HG03460 (cell line): ENCODE results near the gene CENATAC.
"Not testable (repeated sequence)": the region's sequence is repeated elsewhere in the genome, so short reads cannot be mapped to it uniquely, and the experiment has no call there.

Source experiments
- ATAC-seq: cut with Tn5 transposase; IDR thresholded peaks from one replicate; pipeline ENCODE4 v1.9.1; 2021; ENCODE audit not compliant: unreplicated experiment

Gene CENATAC

GRCh38 chr11:118991486-118992038 lies 6.4 kb upstream of the CENATAC start:
- ATAC-seq, result not testable (repeated sequence)

- peak; percentile 19 for ATAC-seq
Measured at GRCh38 chr11:118996926-118997626, 862 bp upstream of the CENATAC start.

DNA sequence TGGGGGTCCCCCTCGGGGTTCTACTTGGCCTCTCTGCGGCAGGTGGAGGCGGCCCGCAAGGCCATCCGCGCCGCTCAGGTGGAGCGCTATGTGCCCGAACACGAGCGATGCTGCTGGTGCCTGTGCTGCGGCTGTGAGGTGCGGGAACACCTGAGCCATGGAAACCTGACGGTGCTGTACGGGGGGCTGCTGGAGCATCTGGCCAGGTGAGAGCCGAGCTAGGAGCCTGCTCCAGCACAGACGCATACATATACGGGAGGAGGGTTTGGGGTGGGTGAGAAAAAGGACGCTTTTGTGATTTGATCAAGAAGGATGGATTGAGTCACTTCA lies 415 bp downstream of the CENATAC start:
- peak; percentile 3 for ATAC-seq

DNA sequence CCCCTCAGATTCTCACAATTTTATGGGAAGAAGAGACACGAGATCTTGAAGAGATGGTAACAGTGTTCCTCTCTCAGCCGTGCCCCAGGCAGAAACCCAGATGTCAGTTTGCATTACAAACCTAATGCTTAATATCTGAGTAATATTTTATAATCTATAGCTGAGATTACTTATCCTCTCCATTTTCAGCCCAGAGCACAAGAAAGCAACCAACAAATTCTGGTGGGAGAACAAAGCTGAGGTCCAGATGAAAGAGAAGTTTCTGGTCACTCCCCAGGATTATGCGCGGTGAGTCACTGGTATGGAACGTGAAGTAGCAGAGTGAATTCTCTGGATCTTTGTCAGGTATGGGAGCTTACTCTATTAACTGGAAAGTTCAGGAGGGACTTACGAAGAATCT lies 884 bp downstream of the CENATAC start:
- ATAC-seq, result no peak

- no peak for ATAC-seq
Measured at GRCh38 chr11:119000906-119001305, 3.0 kb downstream of the CENATAC start.

- no peak for ATAC-seq
Measured at GRCh38 chr11:119006656-119007055, 8.7 kb downstream of the CENATAC start.

- no peak for ATAC-seq
Measured at GRCh38 chr11:119011476-119012053, 13.6 kb downstream of the CENATAC start.

DNA sequence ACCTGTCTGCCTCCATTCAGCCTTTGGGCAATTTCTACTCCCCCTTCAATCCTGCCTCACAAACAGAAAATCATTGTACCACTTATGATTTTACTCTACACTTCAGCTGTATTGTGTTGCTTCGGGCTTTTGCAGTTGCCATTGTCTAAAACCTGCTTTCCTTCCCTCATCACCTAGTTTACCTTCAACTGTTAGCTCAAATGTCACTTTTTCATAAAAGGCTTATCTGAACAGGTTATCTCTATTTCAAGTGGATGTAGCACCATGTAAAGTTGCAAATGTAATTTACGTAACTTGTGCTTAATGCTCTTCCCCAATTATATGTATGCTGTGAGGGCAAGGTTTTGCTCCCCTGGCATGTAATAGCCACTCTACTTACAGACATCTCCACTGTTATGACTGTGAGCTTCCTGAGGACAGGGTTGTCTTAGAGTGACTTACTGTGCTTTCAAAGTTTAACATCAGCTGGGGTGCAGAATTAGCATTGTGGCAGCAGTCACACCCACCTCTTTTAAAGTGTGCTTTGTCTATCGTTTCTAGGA lies 14.8 kb downstream of the CENATAC start:
- no peak for ATAC-seq

DNA sequence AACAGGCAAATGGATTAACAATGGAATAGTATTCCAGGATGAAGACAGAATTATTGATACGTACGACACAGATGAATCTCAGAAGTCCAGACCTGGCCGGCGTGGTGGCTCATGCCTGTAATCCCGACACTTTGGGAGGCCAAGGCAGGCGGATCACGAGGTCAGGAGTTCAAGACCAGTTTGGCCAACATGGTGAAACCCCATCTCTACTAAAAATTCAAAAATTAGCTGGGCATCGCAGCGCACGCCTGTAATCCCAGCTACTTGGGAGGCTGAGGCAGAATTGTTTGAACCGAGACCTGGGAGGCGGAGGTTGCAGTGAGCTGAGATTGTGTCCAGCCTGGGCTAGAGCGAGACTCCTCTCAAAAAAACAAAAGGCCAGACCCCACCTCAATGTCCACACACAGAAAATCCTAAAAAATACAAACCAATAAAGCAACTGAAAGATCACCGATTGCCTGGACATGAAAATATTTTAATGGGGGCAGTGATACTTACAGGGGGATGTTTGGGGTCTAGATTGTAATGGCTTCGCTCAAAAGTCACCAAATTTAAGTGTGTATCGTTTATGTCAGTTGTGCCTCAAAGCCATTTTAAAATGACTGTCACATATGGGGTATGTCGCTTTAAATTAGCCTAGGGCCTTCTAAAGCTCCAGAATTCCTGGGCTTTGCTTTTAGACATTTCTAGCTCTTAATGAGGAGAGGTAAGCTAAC lies 16.4 kb downstream of the CENATAC start:
- ATAC-seq, result no peak

DNA sequence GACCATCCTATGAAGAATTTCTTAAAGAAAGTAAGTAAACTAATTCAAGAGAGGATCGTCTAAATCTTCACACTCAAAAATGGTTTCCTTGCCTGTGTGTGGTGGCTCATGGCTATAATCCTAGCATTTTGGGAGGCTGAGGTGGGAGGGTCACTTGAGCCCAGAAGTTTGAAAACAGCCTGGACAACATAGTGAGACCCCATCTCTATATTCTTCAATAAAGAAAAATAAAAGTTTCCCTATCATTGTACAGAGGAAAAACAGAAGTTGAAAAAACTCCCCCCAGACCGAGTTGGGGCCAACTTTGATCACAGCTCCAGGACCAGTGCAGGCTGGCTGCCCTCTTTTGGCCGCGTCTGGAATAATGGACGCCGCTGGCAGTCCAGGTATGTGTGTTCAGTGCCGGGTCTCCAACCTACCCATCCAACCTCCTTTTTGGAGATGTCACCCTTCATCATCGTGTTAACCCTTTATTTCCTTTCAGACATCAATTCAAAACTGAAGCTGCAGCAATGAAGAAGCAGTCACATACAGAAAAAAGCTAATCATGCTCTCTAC lies 17.2 kb downstream of the CENATAC start:
- ATAC-seq, result no peak

GRCh38 chr11:119016216-119017009 lies 18.5 kb downstream of the CENATAC start:
- ATAC-seq, result no peak

DNA sequence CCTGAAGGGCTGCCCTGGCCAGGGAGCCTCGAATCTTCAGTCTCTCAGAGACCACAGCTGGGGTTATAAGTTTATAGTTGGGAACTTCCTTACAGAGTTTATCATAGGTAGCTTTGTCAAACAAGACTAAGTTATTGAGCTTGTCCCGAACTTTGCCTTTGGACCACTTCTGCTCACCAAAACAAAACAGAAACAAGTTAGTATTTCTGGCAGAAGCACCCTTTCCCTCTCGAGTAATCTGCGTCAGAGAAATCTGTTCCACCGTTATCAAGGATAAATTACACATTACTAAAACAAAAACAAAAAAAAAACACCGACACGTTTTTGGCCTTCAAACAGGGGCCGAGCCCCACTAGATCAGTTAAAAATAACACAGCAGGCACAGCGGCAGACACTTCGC lies 19.4 kb downstream of the CENATAC start:
- ATAC-seq, result not testable (repeated sequence)

- peak; percentile 84 for ATAC-seq
Measured at GRCh38 chr11:119018074-119018938, 20.4 kb downstream of the CENATAC start, which contains the start of the genes RPS25 and TRAPPC4. TSS of gene RPS25 (minus strand) at chr11:119018343. CDS start at chr11:119018284, 59 bp downstream. TSS of gene TRAPPC4 (plus strand) at chr11:119018766. CDS start at chr11:119018796, 30 bp downstream.

DNA sequence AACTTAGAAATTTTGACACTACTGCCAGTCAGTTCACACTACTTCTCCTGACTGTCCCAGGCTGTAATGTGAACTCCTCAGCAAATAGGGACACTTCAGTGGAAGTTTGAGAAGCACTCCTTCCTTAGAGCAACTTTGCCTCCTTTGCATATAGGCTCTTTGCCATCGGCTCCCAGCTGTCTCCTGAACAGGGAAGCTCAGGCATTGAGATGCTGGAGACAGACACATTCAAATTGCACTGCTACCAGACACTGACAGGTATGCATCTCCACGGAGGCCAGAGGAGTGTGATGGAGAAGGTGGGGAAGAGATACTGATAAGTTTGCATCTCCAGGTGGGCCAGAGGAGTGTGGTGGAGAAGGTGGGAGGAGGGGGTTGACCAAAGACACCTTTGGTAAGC lies 22.1 kb downstream of the CENATAC start:
- no peak for ATAC-seq

DNA sequence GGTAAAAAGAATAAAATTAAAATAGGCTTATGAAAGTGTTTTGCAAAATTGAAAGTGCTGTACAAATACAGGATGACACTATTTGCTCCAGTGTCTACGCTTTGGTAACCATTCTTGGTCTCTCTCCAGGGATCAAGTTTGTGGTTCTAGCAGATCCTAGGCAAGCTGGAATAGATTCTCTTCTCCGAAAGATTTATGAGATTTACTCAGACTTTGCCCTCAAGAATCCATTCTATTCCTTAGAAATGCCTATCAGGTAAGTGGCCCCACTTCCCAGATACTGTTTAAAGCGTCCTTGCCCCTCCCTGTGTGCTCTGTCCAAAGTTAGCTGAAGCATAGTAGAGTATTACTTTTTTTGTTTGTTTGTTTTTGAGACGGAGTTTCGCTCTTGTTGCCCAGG lies 23.7 kb downstream of the CENATAC start:
- no peak for ATAC-seq

DNA sequence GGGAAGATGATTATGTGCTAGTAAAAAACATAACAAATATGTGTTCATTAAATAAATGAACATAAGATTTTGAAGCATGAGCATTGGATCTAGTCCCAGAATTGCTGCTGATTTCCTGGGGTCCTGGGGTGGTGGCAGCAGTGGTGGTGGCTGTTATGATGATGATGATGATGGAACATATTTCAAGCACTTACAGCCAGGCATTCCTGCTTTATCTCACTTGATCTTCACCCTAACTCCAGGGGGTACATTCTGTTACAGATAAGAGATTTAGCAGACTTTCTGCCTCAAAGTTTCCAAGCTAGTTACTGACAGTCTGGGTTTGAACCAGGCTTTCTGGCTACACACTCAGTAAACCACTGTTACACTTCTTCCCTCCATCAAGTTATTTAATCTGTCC lies 25.8 kb downstream of the CENATAC start:
- no peak for ATAC-seq

- no peak for ATAC-seq
Measured at GRCh38 chr11:119024430-119025098, 26.6 kb downstream of the CENATAC start.

- no peak for ATAC-seq
Measured at GRCh38 chr11:119025099-119025473, 27.1 kb downstream of the CENATAC start.

DNA sequence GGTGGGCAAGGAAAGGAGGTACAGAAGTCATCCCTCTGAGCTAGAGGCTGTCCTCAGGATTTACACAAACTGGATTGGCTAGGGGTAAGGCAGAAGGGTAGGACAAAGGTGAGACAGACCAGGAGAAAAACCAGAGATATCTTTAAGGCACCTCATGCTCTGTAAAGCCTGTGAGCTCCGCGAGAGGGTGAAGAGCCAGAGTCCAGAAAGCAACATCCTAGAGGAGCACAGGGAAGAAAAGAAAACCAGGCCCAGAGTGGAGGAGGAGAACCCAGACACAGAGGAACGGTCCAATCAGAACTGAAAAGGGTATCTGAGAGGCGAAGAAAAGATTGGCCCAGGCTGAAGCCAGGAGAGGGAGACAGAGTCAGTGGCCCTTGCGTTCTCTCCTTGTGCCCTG lies 27.6 kb downstream of the CENATAC start:
- ATAC-seq, result no peak
